GM12872 (cell line): ENCODE data around the gene SNRPB.

Experiments used
- CTCF ChIP-seq: IDR thresholded peaks from 3 replicates; pipeline ENCODE4 v1.5.1; 2011; ENCODE audit warnings: low read depth, mild to moderate bottlenecking, low read length, moderate library complexity; ENCODE audit not compliant: insufficient read depth

Gene SNRPB

GRCh38 chr20:2465100-2465499 lies 5.5 kb downstream of the SNRPB start:
- no peak for TF ChIP-seq CTCF

DNA sequence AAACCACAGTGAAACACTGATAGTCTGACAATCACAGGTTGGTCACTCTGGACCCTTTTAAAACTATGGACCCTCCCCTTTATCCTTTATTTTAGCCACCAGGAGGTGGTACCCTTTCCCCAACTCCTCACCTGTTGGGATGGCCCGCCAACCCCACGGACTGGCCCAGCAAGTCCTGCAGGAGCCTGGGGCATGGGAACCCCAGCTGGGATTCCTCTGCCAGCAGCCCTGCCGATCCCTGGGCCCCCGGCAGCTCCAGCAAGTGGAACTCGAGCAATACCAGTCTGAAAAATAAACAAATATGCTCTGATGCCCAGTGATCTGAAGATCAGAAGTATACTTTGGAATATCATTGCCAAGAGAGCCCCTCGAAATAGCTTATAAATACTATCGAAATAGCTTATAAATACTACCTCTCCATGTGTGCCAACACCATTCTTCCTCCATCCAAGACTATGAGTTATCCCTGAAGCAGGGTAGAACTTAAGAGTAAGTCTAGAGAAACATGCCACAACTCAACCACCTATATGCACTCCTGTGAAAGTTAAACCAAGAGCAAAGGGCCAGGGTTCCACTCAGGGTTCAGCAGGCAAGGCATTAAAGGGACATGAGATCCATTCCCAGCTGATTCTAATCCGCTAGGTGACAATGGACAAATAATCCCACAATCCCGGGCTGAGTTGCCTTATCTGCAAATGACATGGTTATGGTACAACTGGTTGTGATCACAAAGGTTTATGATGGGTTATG lies 6.8 kb downstream of the SNRPB start:
- no peak for TF ChIP-seq CTCF

DNA sequence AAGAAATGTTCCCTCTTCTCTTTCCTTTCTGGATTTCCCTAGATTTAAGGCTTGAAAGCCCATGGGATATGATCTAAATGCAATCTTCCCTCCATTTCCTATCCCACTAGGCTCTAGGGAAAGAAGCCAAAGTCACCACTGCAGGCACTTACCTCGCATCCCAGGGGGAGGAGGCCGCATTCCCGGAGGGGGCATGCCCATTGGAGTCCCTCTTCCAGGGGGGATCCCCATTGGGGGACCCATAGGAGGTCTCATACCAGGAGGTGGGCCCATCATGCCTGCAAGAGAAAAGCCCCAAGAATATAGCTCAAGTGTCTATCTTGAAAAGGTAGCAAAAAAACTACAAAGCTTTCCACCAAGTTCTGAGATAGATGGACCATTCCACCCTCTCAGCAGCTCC lies 8.1 kb downstream of the SNRPB start:
- TF ChIP-seq CTCF: no peak

DNA sequence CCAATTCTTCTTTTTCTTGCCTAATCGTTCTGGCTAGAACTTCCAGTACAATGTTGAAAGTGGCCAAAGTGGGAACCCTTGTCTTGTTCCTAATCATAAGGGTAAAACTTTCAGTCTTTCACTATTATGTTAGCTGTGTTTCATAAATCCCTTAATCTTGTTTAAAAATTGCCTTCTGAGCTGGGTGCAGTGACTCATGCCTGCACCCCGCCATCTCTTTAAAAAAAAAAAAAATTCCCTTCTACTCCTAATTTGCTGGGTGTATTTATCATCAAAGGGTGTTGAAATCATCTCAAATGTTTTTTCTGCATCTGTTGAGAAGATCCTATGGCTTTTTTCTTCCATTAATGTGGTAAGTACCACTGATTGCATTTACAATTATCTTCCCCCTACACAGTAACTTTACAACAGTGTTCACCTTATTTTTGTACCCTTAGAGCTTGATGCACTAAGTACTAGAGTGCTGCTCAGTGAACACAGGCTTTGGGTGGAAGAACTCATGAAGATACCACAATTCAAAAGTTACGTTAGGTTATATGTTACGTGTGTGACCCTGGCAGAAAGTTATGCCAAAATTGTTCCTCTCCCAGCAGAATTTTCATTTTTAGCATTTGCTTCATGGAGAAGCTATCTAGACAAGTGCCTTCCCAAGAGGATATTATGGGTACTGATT lies 9.7 kb downstream of the SNRPB start:
- no peak for TF ChIP-seq CTCF

DNA sequence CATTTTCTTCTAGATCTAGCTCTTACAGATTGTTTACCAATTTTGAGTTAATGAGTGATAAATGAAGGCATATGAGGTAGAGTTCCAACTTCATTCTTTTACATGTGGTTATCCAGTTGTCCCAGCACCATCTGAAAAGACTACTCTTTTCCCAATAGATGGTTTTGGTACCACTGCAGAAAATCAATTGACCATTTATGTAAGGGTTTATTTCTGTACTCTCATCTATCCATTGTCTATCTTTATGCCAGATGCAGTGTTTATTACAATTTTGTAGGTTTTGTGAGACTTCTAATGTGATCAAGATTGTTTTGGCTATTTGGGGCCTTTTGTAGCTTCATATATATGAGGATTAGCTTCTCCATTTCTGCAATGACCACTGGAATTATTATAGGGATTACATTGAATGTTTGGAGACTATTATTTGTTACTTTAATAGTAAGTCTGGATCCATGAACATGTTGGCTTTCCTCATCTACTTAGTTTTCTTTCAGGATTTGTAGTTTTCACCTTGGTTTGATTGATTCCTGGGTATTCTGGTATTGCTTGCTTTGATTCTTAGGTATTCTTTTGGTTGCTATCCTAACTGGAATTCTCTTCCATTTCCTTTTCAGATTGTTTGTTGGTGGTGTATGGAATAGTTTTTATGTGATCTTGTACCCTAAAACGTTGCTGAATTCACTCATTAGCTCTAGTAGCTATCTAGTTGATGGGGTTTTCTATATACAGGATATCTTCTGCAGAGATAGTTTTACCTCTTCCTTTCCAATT lies 10.4 kb downstream of the SNRPB start:
- TF ChIP-seq CTCF: no peak

DNA sequence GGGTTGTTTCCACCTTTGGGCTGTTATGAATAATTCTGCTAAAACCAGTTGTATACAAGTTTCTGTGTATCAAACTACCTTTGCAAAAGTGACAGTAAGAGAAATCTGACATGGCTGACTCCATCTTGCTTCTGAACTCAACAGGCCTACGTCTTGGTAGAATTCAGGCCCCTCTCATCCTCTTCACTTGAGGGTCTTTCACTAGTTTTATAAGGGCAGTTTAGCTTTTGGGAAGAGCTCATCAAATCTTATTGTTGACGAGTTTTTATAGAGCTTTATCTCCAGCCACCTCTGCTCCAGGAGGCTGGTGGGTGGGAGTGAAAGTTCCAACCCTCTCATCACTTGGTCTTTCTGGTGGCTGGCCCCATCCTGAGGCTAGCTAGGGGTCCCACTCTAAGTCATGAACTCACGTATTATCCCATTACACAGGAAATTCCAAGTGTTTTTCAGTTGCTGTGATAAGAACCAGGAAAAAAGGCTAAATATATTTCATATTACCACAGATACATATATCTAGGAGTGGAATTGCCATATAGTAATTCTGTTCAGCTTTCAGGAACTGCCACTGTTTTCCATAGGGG lies 11.6 kb downstream of the SNRPB start:
- TF ChIP-seq CTCF: no peak

- TF ChIP-seq CTCF: no peak
Measured at GRCh38 chr20:2455771-2456497, 14.7 kb downstream of the SNRPB start.
